Spinal cord (tissue), 10 donors: ENCODE results near the gene AFG3L2. TPM values are rescaled to one million over a fixed set of nuclear protein-coding genes. Genes with fewer than 3 reads are reported as not detected.

ENCODE experiments used
- DNase-seq, 6 donors: peaks; one replicate each; pipeline versions ENCODE4 v3.0.0 to v3.0.0-alpha.2; 2013 to 2015; ENCODE audit warnings: low spot score in 6 of 6, low read depth in 4 of 6
- H3K27ac ChIP-seq: one replicate; pipeline ENCODE4 v1.5.1; 2013; ENCODE audit warnings: low read depth, low read length, control low read depth
- H3K27me3 ChIP-seq: one replicate; pipeline ENCODE4 v1.6.1; 2013; ENCODE audit warnings: low read length; ENCODE audit not compliant: control insufficient read depth, insufficient read depth
- H3K36me3 ChIP-seq: one replicate; pipeline ENCODE4 v1.6.1; 2013; ENCODE audit warnings: low read length; ENCODE audit not compliant: control insufficient read depth, insufficient read depth
- H3K4me1 ChIP-seq: one replicate; pipeline ENCODE4 v1.6.1; 2013; ENCODE audit warnings: low read length; ENCODE audit not compliant: control insufficient read depth, insufficient read depth
- H3K4me3 ChIP-seq: one replicate; pipeline ENCODE4 v1.5.1; 2013; ENCODE audit warnings: low read depth, low read length, control low read depth
- H3K9me3 ChIP-seq: one replicate; pipeline ENCODE4 v1.6.1; 2013; ENCODE audit warnings: low read length; ENCODE audit not compliant: control insufficient read depth, insufficient read depth
- WGBS: methylation state at CpG from one replicate; pipeline ENCODE4 v1.1.5; 2013; ENCODE audit warnings: missing lambda C conversion rate; ENCODE audit not compliant: insufficient coverage; 5-methylcytosine and 5-hydroxymethylcytosine counted together
- polyA plus RNA-seq, 2 donors: library from polyadenylated mRNA; unstranded; fragments of 120-200 nt; gene quantifications; one replicate each; pipeline ENCODE4 v1.2.1, GENCODE V29; 2013; ENCODE audit not compliant: insufficient read length in 2 of 2
- total RNA-seq, 2 donors: library from RNA; depleted of rRNA in 1 of 2; stranded (reverse); fragments of 120-200 nt in 1 of 2; fragments of >200 nt in 1 of 2; gene quantifications; one replicate each; pipeline versions ENCODE4 v1.2.3 to v1.2.4, GENCODE V29; 2013 to 2014
- donor health status: healthy.

AFG3L2 gene
- total and polyA plus RNA-seq, 4 donors = 44.7 to 55.8 (median 50.0) TPM

DNA sequence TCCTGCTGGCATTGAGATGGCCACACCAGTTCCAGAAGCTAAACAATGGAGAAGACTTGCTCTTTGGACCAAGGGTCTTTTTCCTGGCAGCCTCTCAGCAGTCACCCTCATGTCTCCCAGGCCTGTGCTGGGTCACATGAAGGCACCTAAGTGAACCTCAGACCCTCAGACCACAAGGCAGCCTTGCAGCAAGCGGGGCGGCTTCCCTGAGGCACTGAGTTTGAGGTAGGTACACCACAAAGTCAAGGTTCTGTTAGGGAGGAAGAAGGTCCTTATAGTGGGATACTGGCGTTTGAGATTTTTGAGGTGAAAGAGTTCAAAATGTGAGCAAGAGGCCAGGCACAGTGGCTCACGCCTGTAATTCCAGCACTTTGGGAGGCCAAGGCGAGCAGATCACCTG is 22.2 kb upstream of the AFG3L2 start:
- Histone ChIP-seq H3K27ac (no peak overlapping the region), H3K4me3 (no peak overlapping the region), H3K9me3 (no peaks in the 10 kb centered on the region), H3K36me3 (no peaks in the 10 kb centered on the region), H3K4me1 (no peaks in the 10 kb centered on the region), H3K27me3 (no peaks in the 10 kb centered on the region)
- WGBS = 100% methylated on average over 5 of the region's 5 CpGs
- DNase-seq = no peak

DNA sequence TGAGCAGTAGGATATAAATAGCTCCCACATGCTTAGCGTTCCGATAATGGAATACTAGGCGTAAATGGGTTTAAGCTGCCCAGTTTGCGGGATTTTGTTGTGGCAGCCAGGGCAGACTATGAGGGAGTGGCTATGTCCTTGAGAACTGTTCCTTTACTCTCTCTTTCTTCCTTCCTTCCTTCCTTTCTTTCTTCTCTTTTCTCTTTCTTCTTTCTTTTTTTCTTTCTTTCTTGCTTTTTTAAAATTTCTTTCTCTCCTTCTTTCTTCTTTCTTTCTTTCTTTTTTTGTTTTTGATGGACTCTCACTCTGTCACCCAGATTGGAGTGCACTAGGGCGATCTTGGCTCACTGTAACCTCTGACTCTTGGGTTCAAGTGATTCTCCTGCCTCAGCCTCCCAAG is 21.6 kb upstream of the AFG3L2 start:
- Histone ChIP-seq H3K9me3 (no peaks in the 10 kb centered on the region), H3K27me3 (no peaks in the 10 kb centered on the region), H3K36me3 (no peaks in the 10 kb centered on the region), H3K4me1 (no peaks in the 10 kb centered on the region), H3K4me3 (no peak overlapping the region), H3K27ac (no peak overlapping the region)
- WGBS = no CpG with 5 or more reads among the region's 5 CpGs
- no peak for DNase-seq

DNA sequence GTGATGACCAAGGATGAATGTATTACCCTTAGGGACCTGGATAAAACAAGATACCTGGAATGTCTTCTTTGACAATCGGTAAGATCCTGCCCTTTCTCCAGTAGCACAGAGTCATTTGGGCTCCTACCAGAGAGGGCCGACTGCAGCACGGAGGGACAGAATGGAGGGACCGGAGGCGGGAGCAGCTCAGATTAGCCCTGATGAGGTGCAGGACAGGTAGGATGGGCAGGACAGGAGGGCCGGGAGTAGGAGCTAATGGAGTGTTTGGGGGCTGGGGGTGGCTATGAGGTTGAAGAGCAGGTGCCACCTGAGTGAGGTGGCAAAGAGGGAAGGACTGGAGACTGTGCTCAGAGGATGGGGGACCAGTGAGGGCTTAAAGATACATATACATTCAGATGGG is 20.8 kb upstream of the AFG3L2 start:
- Histone ChIP-seq H3K27me3 (no peaks in the 10 kb centered on the region), H3K9me3 (no peaks in the 10 kb centered on the region), H3K4me1 (no peaks in the 10 kb centered on the region), H3K27ac (no peak overlapping the region), H3K4me3 (no peak overlapping the region), H3K36me3 (no peaks in the 10 kb centered on the region)
- whole genome bisulfite sequencing = 89% methylated on average over 6 of the region's 6 CpGs
- no peak for DNase-seq

DNA sequence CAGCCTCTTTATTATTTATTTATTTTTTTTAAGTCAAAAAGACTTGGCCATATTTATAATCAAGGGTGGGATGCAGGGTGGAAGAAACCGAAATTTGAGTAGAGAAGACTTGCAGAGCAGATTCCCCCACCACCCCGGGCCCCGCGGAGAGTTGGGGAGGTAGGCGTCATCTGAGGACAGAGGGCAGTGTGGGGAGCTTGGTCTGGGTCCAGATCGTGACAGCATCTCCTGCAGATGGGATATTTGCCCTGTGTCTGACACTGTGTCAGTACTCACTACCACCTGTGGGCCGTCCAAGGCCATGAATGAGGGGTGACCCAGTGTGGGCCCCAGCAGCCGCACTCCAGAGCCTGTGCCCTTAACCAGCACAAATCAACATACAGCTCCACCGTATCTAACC is 20.2 kb upstream of the AFG3L2 start:
- 89% methylated on average over 6 of the region's 9 CpGs for WGBS
- DNase-seq = no peak
- no peaks in the 10 kb centered on the region for H3K27me3 ChIP-seq
- H3K27ac ChIP-seq = no peak overlapping the region
- no peak overlapping the region for H3K4me3 ChIP-seq
- H3K36me3 ChIP-seq = no peaks in the 10 kb centered on the region
- no peaks in the 10 kb centered on the region for H3K4me1 ChIP-seq
- no peaks in the 10 kb centered on the region for H3K9me3 ChIP-seq

DNA sequence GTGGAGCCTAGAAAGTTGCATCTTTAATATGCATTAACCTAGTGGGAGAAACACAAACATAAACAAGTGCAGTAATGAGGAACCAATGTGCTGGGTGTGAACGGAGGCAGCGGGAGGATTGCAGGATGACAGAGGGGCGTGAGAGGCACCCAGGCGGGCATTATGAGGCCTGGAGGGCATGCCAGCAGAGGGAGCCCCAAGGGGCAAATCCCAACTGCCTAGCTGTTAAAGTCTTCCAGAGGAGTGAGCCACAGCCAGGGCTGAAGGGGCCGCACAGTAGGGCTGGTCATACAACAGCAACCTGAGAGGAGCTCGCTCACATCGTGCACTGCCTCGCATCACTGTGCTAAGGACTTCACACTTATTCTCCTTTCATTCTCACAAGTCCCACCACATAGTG is 17.4 kb upstream of the AFG3L2 start:
- 80% methylated on average over 8 of the region's 8 CpGs for WGBS
- H3K27me3 ChIP-seq = no peaks in the 10 kb centered on the region
- H3K36me3 ChIP-seq = no peaks in the 10 kb centered on the region
- H3K4me1 ChIP-seq = no peaks in the 10 kb centered on the region
- no peak for DNase-seq
- H3K4me3 ChIP-seq = no peak overlapping the region
- H3K9me3 ChIP-seq = no peaks in the 10 kb centered on the region
- H3K27ac ChIP-seq = no peak overlapping the region

DNA sequence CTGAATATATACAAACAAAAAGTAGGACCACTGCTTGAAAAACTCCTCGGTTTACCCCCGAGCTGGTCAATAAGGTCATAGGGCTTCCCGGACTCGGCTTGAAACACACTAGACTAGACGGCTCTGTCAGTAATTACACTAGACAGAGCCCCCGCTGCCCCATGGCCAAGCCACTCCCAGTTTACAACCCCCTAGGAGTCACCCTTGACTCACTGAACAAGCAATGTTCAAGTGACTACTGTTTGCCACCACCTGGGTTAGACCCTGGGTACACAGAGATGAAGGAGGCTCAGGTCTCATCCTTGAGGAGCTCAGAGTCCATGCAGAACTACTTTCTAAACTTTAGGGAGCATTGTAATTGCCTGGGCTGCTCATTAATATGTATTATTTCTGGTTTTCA is 17.0 kb upstream of the AFG3L2 start:
- H3K4me1 ChIP-seq = no peaks in the 10 kb centered on the region
- no peaks in the 10 kb centered on the region for H3K27me3 ChIP-seq
- no peaks in the 10 kb centered on the region for H3K9me3 ChIP-seq
- no peak for DNase-seq
- H3K36me3 ChIP-seq = no peaks in the 10 kb centered on the region
- H3K27ac ChIP-seq = no peak overlapping the region
- 55% methylated on average over 2 of the region's 6 CpGs for WGBS
- H3K4me3 ChIP-seq = no peak overlapping the region

DNA sequence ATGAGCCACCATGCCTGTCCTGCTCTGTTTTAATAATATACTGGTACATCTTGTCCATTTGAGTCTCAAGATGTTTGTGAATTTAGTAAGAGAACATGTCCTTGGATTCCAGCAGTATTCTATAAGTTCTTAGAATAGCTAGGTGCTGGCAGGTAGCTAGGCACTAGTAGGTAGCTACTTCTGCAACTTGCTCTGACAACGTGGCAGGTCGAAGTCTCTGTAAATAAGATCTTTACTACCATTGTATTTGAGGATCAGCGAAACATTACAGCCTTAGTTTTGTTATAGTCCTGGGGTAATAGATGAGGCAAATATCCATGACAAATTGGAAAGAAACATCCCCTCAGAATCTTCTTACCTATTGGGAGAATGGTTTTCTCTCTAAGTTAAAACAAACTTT is 16.5 kb upstream of the AFG3L2 start:
- DNase-seq = no peak
- Histone ChIP-seq H3K4me1 (no peaks in the 10 kb centered on the region), H3K9me3 (no peaks in the 10 kb centered on the region), H3K27ac (no peak overlapping the region), H3K27me3 (no peaks in the 10 kb centered on the region), H3K36me3 (no peaks in the 10 kb centered on the region), H3K4me3 (no peak overlapping the region)
- WGBS = no CpG with 5 or more reads among the region's 3 CpGs

DNA sequence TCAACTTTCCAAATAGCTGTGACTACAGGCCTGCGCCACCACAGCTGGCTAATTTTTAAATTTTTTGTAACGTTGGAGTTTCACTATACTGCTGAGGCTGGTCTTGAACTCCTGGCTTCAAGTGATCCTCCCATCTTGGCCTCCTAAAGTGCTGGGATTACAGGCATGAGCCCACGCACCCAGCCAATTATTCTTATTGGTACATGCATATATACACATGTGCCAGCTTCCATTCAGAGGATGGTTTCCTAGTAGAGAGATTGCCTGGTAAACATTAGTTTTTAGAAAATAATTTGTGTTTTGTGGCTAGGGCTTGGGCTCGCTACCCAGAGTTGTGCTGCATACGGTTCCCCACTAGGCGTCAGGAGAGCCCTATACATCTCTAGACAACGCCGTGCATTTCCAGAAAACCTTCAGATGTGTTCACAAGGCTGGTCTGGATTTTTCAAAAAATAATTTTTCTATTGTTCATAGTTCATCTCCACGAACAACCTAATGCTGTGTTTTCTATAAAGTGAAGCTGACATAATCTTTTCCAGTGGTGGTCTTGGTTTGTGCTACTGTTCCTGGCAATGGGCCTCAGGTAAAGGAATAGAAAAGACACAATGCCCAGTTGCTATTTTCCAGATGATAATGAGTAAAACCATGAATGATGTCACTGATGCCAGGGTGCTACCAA is 14.6 kb upstream of the AFG3L2 start:
- Histone ChIP-seq H3K4me3 (no peak overlapping the region), H3K36me3 (no peaks in the 10 kb centered on the region), H3K27ac (no peak overlapping the region), H3K27me3 (no peaks in the 10 kb centered on the region), H3K4me1 (no peaks in the 10 kb centered on the region), H3K9me3 (no peaks in the 10 kb centered on the region)
- peak in 4 of 6 donors; percentile 45 to 92 (median 76) for DNase-seq
- WGBS = 24% methylated on average over 4 of the region's 9 CpGs

DNA sequence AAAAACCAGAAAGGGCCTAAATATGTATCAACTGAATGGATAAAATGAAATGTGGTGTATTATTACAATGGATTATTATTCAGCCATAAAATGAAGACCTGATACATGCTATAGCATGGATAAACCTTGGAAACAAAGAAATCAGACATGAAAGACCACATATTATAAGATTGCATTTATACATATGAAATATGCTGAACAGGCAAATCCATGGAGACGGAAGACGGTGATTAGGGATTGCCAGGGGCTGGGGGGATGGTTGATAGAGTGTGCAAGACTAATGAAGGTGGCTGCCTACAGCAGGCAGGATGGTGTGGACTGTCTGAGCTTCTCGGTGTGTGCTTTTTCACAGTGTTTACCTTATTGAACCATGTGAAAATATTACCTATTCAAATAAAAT is 11.4 kb upstream of the AFG3L2 start:
- H3K4me3 ChIP-seq = no peak overlapping the region
- no peaks in the 10 kb centered on the region for H3K36me3 ChIP-seq
- H3K27me3 ChIP-seq = no peaks in the 10 kb centered on the region
- no CpG with 5 or more reads among the region's 3 CpGs for WGBS
- no peaks in the 10 kb centered on the region for H3K4me1 ChIP-seq
- DNase-seq = no peak
- H3K9me3 ChIP-seq = no peaks in the 10 kb centered on the region
- no peak overlapping the region for H3K27ac ChIP-seq

DNA sequence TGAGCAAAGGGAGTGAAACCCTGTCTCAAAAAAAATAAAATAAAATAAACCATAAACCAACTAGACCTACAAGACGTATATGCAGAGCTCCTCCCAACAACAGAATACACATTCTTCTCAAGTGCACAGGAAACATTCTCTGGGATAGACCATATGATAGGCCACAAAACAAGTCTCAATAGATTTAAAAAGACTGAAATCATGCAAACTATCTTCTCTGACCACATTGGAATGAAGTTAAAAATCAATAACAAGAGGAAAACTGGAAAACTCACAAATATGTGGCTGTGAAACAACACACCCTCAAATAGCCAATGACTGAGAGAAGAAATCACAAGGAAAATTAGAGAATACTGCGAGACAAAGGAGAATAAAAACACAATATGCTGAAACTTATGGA is 7.2 kb upstream of the AFG3L2 start:
- no peaks in the 10 kb centered on the region for H3K27me3 ChIP-seq
- no peaks in the 10 kb centered on the region for H3K36me3 ChIP-seq
- H3K4me3 ChIP-seq = no peak overlapping the region
- WGBS = 80% methylated on average over 1 of the region's 2 CpGs
- no peaks in the 10 kb centered on the region for H3K4me1 ChIP-seq
- no peaks in the 10 kb centered on the region for H3K9me3 ChIP-seq
- no peak for DNase-seq
- H3K27ac ChIP-seq = no peak overlapping the region
